Endothelial cell (in vitro differentiated cells): ENCODE results near the gene FYCO1. TPM values are rescaled to one million over a fixed set of nuclear protein-coding genes. Genes with fewer than 3 reads are reported as not detected.

Experiments
- DNase-seq: peaks from one replicate; pipeline ENCODE4 v3.0.0; 2021; ENCODE audit warnings: low spot score
- H3K27ac Mint-ChIP-seq: one replicate; pipeline ENCODE4 v1.8.0; 2021; ENCODE audit warnings: mixed read lengths, inconsistent platforms; ENCODE audit not compliant: unreplicated experiment
- H3K27me3 Mint-ChIP-seq: one replicate; pipeline ENCODE4 v1.8.0; 2021; ENCODE audit warnings: mild to moderate bottlenecking, moderate library complexity, mixed read lengths, inconsistent platforms; ENCODE audit not compliant: unreplicated experiment
- H3K36me3 Mint-ChIP-seq: one replicate; pipeline ENCODE4 v1.8.0; 2021; ENCODE audit warnings: mild to moderate bottlenecking, low read depth, mixed read lengths, inconsistent platforms; ENCODE audit not compliant: unreplicated experiment
- H3K4me1 Mint-ChIP-seq: one replicate; pipeline ENCODE4 v1.8.0; 2021; ENCODE audit warnings: mild to moderate bottlenecking, mixed read lengths, inconsistent platforms; ENCODE audit not compliant: unreplicated experiment
- H3K4me3 Mint-ChIP-seq: one replicate; pipeline ENCODE4 v1.8.0; 2021; ENCODE audit warnings: mild to moderate bottlenecking, mixed read lengths, inconsistent platforms; ENCODE audit not compliant: unreplicated experiment
- H3K9me3 Mint-ChIP-seq: one replicate; pipeline ENCODE4 v1.8.0; 2021; ENCODE audit warnings: mixed read lengths, inconsistent platforms; ENCODE audit not compliant: unreplicated experiment
- total RNA-seq: library from RNA; stranded (reverse); fragmentation: NEBNext Ultra II Directional; extraction: Animal tissue kit (Norgen Biotek cat#: 25700); gene quantifications from one replicate; pipeline ENCODE4 v1.2.1, GENCODE V29; 2021; ENCODE audit not compliant: unreplicated experiment
- TF ChIP-seq, protein P1 (sequence below): fragments of 200-600 bp; sonication (generic); IDR thresholded peaks from one replicate; pipeline ENCODE4 v1.5.0; 2021; ENCODE audit warnings: antibody characterized with exemption; ENCODE audit not compliant: unreplicated experiment

FYCO1 gene
- total RNA-seq, 1 donor from 2014 or later, result 13.8 TPM

GRCh38 chr3:46019707-46020106, 24.1 kb upstream of the FYCO1 start:
- H3K27me3 Mint-ChIP-seq, result peaks cover 4% of the 10 kb centered on the region
- DNase-seq, result no peak
- H3K4me1 Mint-ChIP-seq, result no peaks in the 10 kb centered on the region
- no peaks in the 10 kb centered on the region for H3K36me3 Mint-ChIP-seq
- no peak overlapping the region for H3K27ac Mint-ChIP-seq
- no peak overlapping the region for H3K4me3 Mint-ChIP-seq
- no peaks in the 10 kb centered on the region for H3K9me3 Mint-ChIP-seq
- TF ChIP-seq, protein P1, sequence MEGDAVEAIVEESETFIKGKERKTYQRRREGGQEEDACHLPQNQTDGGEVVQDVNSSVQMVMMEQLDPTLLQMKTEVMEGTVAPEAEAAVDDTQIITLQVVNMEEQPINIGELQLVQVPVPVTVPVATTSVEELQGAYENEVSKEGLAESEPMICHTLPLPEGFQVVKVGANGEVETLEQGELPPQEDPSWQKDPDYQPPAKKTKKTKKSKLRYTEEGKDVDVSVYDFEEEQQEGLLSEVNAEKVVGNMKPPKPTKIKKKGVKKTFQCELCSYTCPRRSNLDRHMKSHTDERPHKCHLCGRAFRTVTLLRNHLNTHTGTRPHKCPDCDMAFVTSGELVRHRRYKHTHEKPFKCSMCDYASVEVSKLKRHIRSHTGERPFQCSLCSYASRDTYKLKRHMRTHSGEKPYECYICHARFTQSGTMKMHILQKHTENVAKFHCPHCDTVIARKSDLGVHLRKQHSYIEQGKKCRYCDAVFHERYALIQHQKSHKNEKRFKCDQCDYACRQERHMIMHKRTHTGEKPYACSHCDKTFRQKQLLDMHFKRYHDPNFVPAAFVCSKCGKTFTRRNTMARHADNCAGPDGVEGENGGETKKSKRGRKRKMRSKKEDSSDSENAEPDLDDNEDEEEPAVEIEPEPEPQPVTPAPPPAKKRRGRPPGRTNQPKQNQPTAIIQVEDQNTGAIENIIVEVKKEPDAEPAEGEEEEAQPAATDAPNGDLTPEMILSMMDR, result no peak

- H3K4me3 Mint-ChIP-seq, result no peak overlapping the region
- H3K36me3 Mint-ChIP-seq, result no peaks in the 10 kb centered on the region
- no peaks in the 10 kb centered on the region for H3K9me3 Mint-ChIP-seq
- H3K27me3 Mint-ChIP-seq, result peaks cover 5% of the 10 kb centered on the region
- H3K4me1 Mint-ChIP-seq, result no peaks in the 10 kb centered on the region
- H3K27ac Mint-ChIP-seq, result no peak overlapping the region
- TF ChIP-seq, protein P1, result no peak
- DNase-seq, result no peak
Measured at GRCh38 chr3:46017720-46018119, 22.1 kb upstream of the FYCO1 start.

DNA sequence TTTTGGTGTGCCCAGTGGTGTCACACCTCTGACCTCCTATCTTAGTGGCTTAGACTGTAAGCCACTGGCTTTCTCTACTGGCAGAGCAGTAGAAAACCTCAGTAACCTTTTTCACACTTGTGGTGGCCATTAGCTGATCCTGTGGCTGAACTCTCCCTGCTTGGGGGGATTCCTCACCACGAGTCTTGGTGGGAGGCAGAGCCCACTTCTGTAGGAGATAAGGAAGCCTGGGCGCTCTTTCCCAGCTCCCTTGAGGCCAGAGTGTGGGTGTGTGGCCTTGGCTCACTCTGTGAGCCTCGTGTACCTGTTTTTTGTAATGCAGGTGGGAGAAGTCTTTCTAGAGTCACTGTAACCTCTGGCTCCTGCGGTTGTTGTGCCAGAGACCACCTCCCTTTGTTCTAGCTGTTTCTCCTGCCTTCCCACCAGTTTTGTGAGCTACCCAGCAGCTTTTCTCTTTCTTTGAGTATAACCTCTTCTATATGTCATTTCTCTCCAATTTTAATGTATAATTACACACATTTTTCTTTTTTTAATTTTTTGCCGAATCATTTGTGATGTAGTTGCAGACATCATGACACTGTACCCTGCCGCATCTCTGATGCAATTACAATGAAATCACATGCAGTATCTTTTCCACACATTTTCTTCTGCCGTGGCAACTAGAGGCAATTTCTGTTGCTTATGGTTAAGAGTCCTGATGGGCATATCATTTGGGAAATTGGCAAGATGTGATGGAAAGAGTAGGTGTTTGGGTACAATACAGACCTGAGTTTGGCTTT, 17.9 kb upstream of the FYCO1 start:
- H3K36me3 Mint-ChIP-seq, result no peaks in the 10 kb centered on the region
- no peaks in the 10 kb centered on the region for H3K9me3 Mint-ChIP-seq
- no peak for DNase-seq
- H3K27ac Mint-ChIP-seq, result no peak overlapping the region
- no peak overlapping the region for H3K4me3 Mint-ChIP-seq
- no peaks in the 10 kb centered on the region for H3K4me1 Mint-ChIP-seq
- TF ChIP-seq, protein P1, result no peak
- peaks cover 3% of the 10 kb centered on the region for H3K27me3 Mint-ChIP-seq

GRCh38 chr3:46012246-46012645, 16.6 kb upstream of the FYCO1 start:
- Mint-ChIP-seq H3K27me3 (peaks cover 3% of the 10 kb centered on the region), H3K4me3 (no peak overlapping the region), H3K27ac (no peak overlapping the region), H3K4me1 (no peaks in the 10 kb centered on the region), H3K36me3 (no peaks in the 10 kb centered on the region), H3K9me3 (no peaks in the 10 kb centered on the region)
- no peak for DNase-seq
- TF ChIP-seq, protein P1, result no peak

GRCh38 chr3:46010519-46011113, 15.0 kb upstream of the FYCO1 start:
- Mint-ChIP-seq H3K4me3 (no peak overlapping the region), H3K36me3 (no peaks in the 10 kb centered on the region), H3K27me3 (peaks cover 3% of the 10 kb centered on the region), H3K27ac (no peak overlapping the region), H3K9me3 (no peaks in the 10 kb centered on the region), H3K4me1 (peaks cover 4% of the 10 kb centered on the region)
- DNase-seq, result no peak
- TF ChIP-seq, protein P1, result no peak
